ENCODE results near the gene EIF3B.

DNA sequence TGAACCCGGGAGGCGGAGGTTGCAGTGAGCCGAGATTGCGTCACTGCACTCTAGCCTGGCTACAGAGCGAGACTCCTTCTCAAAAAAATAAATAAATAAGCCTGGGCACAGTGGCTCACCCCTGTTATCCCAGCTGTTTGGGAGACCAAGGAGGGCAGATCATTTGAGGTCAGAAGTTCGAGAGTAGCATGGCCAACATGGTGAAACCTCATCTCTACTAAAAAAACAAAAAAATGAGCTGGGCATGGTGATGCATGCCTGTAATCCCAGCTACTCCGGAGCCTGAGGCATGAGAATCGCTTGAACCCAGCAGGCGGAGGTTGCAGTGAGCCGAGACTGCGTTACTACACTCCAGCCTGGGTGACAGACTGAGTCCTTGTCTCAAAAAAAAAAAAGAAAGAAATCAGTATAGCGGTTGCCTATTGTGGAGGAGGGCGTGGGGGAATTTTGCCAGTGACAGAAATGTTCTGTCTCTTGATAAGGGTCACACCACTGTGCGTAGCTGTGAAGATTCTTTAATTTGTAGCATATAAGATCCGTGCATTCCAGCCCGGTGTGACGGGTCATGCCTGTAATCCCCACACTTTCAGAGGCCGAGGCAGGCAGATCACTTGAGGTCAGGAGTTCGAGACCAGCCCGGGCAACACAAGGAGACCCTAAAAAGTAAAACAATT lies 17.9 kb upstream of the EIF3B start:
- TF ChIP-seq, protein P1, sequence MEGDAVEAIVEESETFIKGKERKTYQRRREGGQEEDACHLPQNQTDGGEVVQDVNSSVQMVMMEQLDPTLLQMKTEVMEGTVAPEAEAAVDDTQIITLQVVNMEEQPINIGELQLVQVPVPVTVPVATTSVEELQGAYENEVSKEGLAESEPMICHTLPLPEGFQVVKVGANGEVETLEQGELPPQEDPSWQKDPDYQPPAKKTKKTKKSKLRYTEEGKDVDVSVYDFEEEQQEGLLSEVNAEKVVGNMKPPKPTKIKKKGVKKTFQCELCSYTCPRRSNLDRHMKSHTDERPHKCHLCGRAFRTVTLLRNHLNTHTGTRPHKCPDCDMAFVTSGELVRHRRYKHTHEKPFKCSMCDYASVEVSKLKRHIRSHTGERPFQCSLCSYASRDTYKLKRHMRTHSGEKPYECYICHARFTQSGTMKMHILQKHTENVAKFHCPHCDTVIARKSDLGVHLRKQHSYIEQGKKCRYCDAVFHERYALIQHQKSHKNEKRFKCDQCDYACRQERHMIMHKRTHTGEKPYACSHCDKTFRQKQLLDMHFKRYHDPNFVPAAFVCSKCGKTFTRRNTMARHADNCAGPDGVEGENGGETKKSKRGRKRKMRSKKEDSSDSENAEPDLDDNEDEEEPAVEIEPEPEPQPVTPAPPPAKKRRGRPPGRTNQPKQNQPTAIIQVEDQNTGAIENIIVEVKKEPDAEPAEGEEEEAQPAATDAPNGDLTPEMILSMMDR (IDR thresholded peaks at IDR 0.05; ENCODE audit: low read depth, low read length, missing input control): no peak
- no peak for TF ChIP-seq SP1 (IDR thresholded peaks at IDR 0.05)
- no peak for TF ChIP-seq JUND (IDR thresholded peaks at IDR 0.05)
- TF ChIP-seq GABPA (IDR thresholded peaks at IDR 0.05 in 1 of 2, conservative IDR thresholded peaks at IDR 0.05 in 1 of 2): no peak

Measured in liver (tissue), 3 donors.